Measurements from ENCODE around the gene TMEM115. TPM values are rescaled to one million over a fixed set of nuclear protein-coding genes. Genes with fewer than 3 reads are reported as not detected.

Gene TMEM115
- total and polyA plus RNA-seq, 2 of the 13 experiments (the other 11 are each of a cell fraction or from before 2014, with no cell fraction given) = 22.1 to 30.7 TPM

DNA sequence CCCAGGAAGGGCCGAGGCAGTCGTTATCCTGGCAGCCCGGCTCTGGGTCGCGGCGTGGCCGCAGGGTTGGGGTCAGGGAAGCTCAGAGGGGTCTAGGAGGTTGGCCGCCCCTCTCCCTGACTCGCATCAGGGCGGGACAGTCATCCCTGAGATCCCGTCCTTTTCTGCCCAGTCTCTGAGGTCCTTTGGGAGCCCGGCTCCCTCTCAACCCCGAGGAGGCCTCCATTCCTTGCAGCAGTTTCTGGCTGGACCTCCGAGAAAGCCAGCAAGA is 37.3 kb downstream of the TMEM115 start (continued):
- TF ChIP-seq, protein P1, sequence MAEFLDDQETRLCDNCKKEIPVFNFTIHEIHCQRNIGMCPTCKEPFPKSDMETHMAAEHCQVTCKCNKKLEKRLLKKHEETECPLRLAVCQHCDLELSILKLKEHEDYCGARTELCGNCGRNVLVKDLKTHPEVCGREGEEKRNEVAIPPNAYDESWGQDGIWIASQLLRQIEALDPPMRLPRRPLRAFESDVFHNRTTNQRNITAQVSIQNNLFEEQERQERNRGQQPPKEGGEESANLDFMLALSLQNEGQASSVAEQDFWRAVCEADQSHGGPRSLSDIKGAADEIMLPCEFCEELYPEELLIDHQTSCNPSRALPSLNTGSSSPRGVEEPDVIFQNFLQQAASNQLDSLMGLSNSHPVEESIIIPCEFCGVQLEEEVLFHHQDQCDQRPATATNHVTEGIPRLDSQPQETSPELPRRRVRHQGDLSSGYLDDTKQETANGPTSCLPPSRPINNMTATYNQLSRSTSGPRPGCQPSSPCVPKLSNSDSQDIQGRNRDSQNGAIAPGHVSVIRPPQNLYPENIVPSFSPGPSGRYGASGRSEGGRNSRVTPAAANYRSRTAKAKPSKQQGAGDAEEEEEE (CRISPR knock-in tag; IDR thresholded peaks at IDR 0.05; ENCODE audit: borderline replicate concordance) = 0 out of 2 replicates have a peak, but pooled peaks have one; percentile 15
- TF ChIP-seq ZBTB42 (CRISPR knock-in tag; IDR thresholded peaks at IDR 0.05) = peak; percentile 14; the same call in 1 of the 2 replicates
- TF ChIP-seq, protein P2, sequence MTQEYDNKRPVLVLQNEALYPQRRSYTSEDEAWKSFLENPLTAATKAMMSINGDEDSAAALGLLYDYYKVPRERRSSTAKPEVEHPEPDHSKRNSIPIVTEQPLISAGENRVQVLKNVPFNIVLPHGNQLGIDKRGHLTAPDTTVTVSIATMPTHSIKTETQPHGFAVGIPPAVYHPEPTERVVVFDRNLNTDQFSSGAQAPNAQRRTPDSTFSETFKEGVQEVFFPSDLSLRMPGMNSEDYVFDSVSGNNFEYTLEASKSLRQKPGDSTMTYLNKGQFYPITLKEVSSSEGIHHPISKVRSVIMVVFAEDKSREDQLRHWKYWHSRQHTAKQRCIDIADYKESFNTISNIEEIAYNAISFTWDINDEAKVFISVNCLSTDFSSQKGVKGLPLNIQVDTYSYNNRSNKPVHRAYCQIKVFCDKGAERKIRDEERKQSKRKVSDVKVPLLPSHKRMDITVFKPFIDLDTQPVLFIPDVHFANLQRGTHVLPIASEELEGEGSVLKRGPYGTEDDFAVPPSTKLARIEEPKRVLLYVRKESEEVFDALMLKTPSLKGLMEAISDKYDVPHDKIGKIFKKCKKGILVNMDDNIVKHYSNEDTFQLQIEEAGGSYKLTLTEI (CRISPR knock-in tag; conservative IDR thresholded peaks at IDR 0.05) = no peak
- TF ChIP-seq, protein P3, sequence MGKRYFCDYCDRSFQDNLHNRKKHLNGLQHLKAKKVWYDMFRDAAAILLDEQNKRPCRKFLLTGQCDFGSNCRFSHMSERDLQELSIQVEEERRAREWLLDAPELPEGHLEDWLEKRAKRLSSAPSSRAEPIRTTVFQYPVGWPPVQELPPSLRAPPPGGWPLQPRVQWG (CRISPR knock-in tag; IDR thresholded peaks at IDR 0.05; ENCODE audit: borderline replicate concordance, low read depth) = no peak
- peak; percentile 90 for TF ChIP-seq ZSCAN22 (CRISPR knock-in tag; IDR thresholded peaks at IDR 0.05)
- no peak; the same call in 1 of the 2 replicates for TF ChIP-seq NRL (CRISPR knock-in tag; IDR thresholded peaks at IDR 0.05; ENCODE audit: borderline replicate concordance)
- peak; percentile 79 for TF ChIP-seq POLR2G (IDR thresholded peaks at IDR 0.05; ENCODE audit: low read depth, low read length)
- no peak for TF ChIP-seq ADNP (CRISPR knock-in tag; IDR thresholded peaks at IDR 0.05)
- peak; percentile 29 for TF ChIP-seq PHF21A (CRISPR knock-in tag; IDR thresholded peaks at IDR 0.05)
- TF ChIP-seq ZNF567 (CRISPR knock-in tag; IDR thresholded peaks at IDR 0.05; ENCODE audit: borderline replicate concordance) = 0 out of 2 replicates have a peak, but pooled peaks have one; percentile 16
- TF ChIP-seq, protein P4, sequence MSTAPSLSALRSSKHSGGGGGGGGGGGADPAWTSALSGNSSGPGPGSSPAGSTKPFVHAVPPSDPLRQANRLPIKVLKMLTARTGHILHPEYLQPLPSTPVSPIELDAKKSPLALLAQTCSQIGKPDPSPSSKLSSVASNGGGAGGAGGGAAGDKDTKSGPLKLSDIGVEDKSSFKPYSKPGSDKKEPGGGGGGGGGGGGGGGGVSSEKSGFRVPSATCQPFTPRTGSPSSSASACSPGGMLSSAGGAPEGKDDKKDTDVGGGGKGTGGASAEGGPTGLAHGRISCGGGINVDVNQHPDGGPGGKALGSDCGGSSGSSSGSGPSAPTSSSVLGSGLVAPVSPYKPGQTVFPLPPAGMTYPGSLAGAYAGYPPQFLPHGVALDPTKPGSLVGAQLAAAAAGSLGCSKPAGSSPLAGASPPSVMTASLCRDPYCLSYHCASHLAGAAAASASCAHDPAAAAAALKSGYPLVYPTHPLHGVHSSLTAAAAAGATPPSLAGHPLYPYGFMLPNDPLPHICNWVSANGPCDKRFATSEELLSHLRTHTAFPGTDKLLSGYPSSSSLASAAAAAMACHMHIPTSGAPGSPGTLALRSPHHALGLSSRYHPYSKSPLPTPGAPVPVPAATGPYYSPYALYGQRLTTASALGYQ (CRISPR knock-in tag; IDR thresholded peaks at IDR 0.05) = 0 out of 2 replicates have a peak, but pooled peaks have one; percentile 41
- TF ChIP-seq RAD51 (IDR thresholded peaks at IDR 0.05; ENCODE audit: borderline replicate concordance) = no peak
- no peak for TF ChIP-seq RFXANK (CRISPR knock-in tag; IDR thresholded peaks at IDR 0.05)
- peak; percentile 45 for TF ChIP-seq MED8 (CRISPR knock-in tag; IDR thresholded peaks at IDR 0.05; ENCODE audit: insufficient replicate concordance)
- TF ChIP-seq SIX1 (CRISPR knock-in tag; IDR thresholded peaks at IDR 0.05; ENCODE audit: borderline replicate concordance) = 0 out of 2 replicates have a peak, but pooled peaks have one; percentile 8
- 0 out of 2 replicates have a peak, but pooled peaks have one; percentile 3 for TF ChIP-seq KMT2A (CRISPR knock-in tag; IDR thresholded peaks at IDR 0.05)
- TF ChIP-seq TARDBP (CRISPR knock-in tag; IDR thresholded peaks at IDR 0.05) = peak; percentile 49; the same call in 1 of the 2 replicates
- TF ChIP-seq ZNF564 (CRISPR knock-in tag; IDR thresholded peaks at IDR 0.05) = 0 out of 2 replicates have a peak, but pooled peaks have one; percentile 17
- TF ChIP-seq ZNF235 (CRISPR knock-in tag; IDR thresholded peaks at IDR 0.05; ENCODE audit: borderline replicate concordance) = 0 out of 2 replicates have a peak, but pooled peaks have one; percentile 52
- TF ChIP-seq PHF8 (CRISPR knock-in tag; IDR thresholded peaks at IDR 0.05) = peak; percentile 20; the same call in 1 of the 2 replicates
- no peak for TF ChIP-seq XRCC5 (optimal IDR thresholded peaks at IDR 0.05; ENCODE audit: low read length)
- TF ChIP-seq ZNF24 (IDR thresholded peaks at IDR 0.05) = no peak
- TF ChIP-seq GABPB1 (CRISPR knock-in tag; IDR thresholded peaks at IDR 0.05) = 0 out of 2 replicates have a peak, but pooled peaks have one; percentile 1
- TF ChIP-seq RBFOX2 (IDR thresholded peaks at IDR 0.05; ENCODE audit: low read depth, low read length) = peak; percentile 83
- TF ChIP-seq GLI4 (CRISPR knock-in tag; IDR thresholded peaks at IDR 0.05; ENCODE audit: borderline replicate concordance) = no peak
- TF ChIP-seq HOXA7 (CRISPR knock-in tag; IDR thresholded peaks at IDR 0.05) = no peak
- TF ChIP-seq ZNF333 (CRISPR knock-in tag; IDR thresholded peaks at IDR 0.05; ENCODE audit: borderline replicate concordance) = peak; percentile 51; the same call in 1 of the 2 replicates

Measured in HepG2 (cell line).